Measurements from ENCODE around the gene LSM6. TPM values are rescaled to one million over a fixed set of nuclear protein-coding genes. Genes with fewer than 3 reads are reported as not detected.

The LSM6 gene
- total and polyA plus RNA-seq, 9 donors: 39.4 to 52.3 (median 42.7) TPM

DNA sequence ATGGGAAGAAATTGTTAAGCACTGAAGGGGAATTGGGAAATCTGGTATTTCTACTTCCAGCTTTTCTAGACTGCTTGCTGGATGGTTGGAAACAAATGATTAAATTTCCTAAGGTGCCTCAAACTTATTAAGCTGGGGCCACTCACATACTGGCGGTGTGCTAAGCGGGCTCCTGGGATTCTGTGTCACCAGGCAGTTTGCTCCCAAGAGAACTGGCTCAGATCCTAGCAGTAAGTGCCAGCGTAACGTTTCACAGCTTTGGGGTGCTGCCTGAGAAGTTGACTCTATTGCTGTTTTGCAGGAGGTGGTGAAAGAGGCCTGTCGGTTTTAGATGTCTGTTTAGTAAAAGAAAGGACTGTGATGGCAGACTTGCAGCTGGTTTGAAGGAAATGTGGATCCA, 31.9 kb downstream of the LSM6 start:
- Histone ChIP-seq H3K9me3 (replicated peaks; ENCODE audit: control insufficient read depth, low read depth, low read length) (no peaks in the 10 kb centered on the region), H3K4me1 (ENCODE audit: control insufficient read depth, insufficient read depth, low read length) (no peaks in the 10 kb centered on the region), H3K27me3 (ENCODE audit: control insufficient read depth, insufficient read depth, low read length) (no peaks in the 10 kb centered on the region), H3K4me3 (ENCODE audit: low read length) (no peak overlapping the region), H3K36me3 (ENCODE audit: control insufficient read depth, insufficient read depth, low read length) (no peaks in the 10 kb centered on the region), H3K27ac (ENCODE audit: low read length) (no peak overlapping the region)
- DNase-seq: no peak
- WGBS (ENCODE audit: insufficient coverage): 53% methylated on average over 5 of the region's 5 CpGs

GRCh38 chr4:146210890-146211289, 35.4 kb downstream of the LSM6 start:
- H3K4me3 ChIP-seq (ENCODE audit: low read length): no peak overlapping the region
- H3K4me1 ChIP-seq (ENCODE audit: control insufficient read depth, insufficient read depth, low read length): no peaks in the 10 kb centered on the region
- H3K27me3 ChIP-seq (ENCODE audit: control insufficient read depth, insufficient read depth, low read length): no peaks in the 10 kb centered on the region
- WGBS (ENCODE audit: insufficient coverage): no CpG with 5 or more reads among the region's 2 CpGs
- no peaks in the 10 kb centered on the region for H3K9me3 ChIP-seq (replicated peaks; ENCODE audit: control insufficient read depth, low read depth, low read length)
- H3K36me3 ChIP-seq (ENCODE audit: control insufficient read depth, insufficient read depth, low read length): no peaks in the 10 kb centered on the region
- no peak for DNase-seq
- no peak overlapping the region for H3K27ac ChIP-seq (ENCODE audit: low read length)

GRCh38 chr4:146211440-146211839, 35.9 kb downstream of the LSM6 start:
- no peak for DNase-seq
- 57% methylated on average over 6 of the region's 7 CpGs for WGBS (ENCODE audit: insufficient coverage)
- H3K4me1 ChIP-seq (ENCODE audit: control insufficient read depth, insufficient read depth, low read length): no peaks in the 10 kb centered on the region
- H3K9me3 ChIP-seq (replicated peaks; ENCODE audit: control insufficient read depth, low read depth, low read length): no peaks in the 10 kb centered on the region
- H3K27me3 ChIP-seq (ENCODE audit: control insufficient read depth, insufficient read depth, low read length): no peaks in the 10 kb centered on the region
- H3K27ac ChIP-seq (ENCODE audit: low read length): no peak overlapping the region
- H3K4me3 ChIP-seq (ENCODE audit: low read length): no peak overlapping the region
- no peaks in the 10 kb centered on the region for H3K36me3 ChIP-seq (ENCODE audit: control insufficient read depth, insufficient read depth, low read length)

DNA sequence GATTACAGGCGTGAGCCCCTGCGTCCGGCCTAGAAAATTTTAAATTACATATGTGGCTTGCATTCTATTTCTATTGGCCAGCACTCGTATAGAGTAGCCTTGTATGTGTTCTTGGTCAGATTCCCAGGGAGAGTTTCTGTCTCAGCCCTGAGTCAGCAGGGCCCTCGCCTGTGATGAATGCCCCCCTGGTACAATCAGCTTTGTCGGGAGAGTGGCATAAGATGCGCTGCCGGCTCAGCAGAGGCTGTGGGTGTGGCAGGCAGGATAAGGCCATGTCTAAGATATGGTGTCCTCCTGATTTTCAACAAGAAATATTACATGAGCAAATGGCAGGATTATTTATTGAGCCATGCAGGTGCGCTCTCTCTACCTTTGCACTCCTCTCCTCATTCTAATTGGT, 37.3 kb downstream of the LSM6 start:
- WGBS (ENCODE audit: insufficient coverage): 52% methylated on average over 2 of the region's 9 CpGs

GRCh38 chr4:146214238-146214637, 38.7 kb downstream of the LSM6 start, which contains the start of gene REELD1:
TSS of gene REELD1 (plus strand) at chr4:146214538. CDS start at chr4:146216953, 2,415 bp downstream.
- DNase-seq: no peak
- Histone ChIP-seq H3K4me1 (ENCODE audit: control insufficient read depth, insufficient read depth, low read length) (no peaks in the 10 kb centered on the region), H3K27me3 (ENCODE audit: control insufficient read depth, insufficient read depth, low read length) (no peaks in the 10 kb centered on the region), H3K27ac (ENCODE audit: low read length) (no peak within 1 kb of the TSS), H3K36me3 (ENCODE audit: control insufficient read depth, insufficient read depth, low read length) (no peaks in the 10 kb centered on the region), H3K9me3 (replicated peaks; ENCODE audit: control insufficient read depth, low read depth, low read length) (no peaks in the 10 kb centered on the region), H3K4me3 (ENCODE audit: low read length) (no peak within 1 kb of the TSS)
- 87% methylated on average over 4 of the region's 5 CpGs for WGBS (ENCODE audit: insufficient coverage)

More for the DNA sequence above, 37.3 kb downstream of the LSM6 start:
- no peak overlapping the region for H3K4me3 ChIP-seq (ENCODE audit: low read length)
- no peak overlapping the region for H3K27ac ChIP-seq (ENCODE audit: low read length)
- H3K36me3 ChIP-seq (ENCODE audit: control insufficient read depth, insufficient read depth, low read length): no peaks in the 10 kb centered on the region
- H3K9me3 ChIP-seq (replicated peaks; ENCODE audit: control insufficient read depth, low read depth, low read length): no peaks in the 10 kb centered on the region
- no peak for DNase-seq
- no peaks in the 10 kb centered on the region for H3K27me3 ChIP-seq (ENCODE audit: control insufficient read depth, insufficient read depth, low read length)
- no peaks in the 10 kb centered on the region for H3K4me1 ChIP-seq (ENCODE audit: control insufficient read depth, insufficient read depth, low read length)

DNA sequence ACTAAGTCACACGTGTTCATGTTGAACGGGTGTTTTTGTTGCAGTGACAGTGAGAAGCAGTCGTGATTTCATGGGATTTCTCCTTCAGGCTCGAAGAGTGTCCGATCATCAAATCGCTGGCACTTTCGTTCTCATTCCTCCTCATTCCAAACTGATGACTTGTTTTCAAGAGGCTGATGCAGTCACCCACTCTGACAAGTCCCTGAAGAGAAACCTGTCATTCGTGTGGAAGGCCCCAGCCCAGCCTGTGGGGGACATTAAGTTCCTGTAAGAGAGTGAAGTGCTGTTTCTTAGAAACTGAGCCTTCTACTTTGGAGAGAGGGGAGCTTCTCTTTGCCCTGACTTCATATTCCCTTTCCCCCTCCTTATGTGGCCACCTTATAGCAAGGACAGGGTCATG, 46.8 kb downstream of the LSM6 start:
- WGBS (ENCODE audit: insufficient coverage): 100% methylated on average over 2 of the region's 8 CpGs
- no peak overlapping the region for H3K27ac ChIP-seq (ENCODE audit: low read length)
- H3K4me3 ChIP-seq (ENCODE audit: low read length): no peak overlapping the region
- no peaks in the 10 kb centered on the region for H3K9me3 ChIP-seq (replicated peaks; ENCODE audit: control insufficient read depth, low read depth, low read length)
- DNase-seq: no peak
- H3K36me3 ChIP-seq (ENCODE audit: control insufficient read depth, insufficient read depth, low read length): no peaks in the 10 kb centered on the region
- H3K4me1 ChIP-seq (ENCODE audit: control insufficient read depth, insufficient read depth, low read length): no peaks in the 10 kb centered on the region
- no peaks in the 10 kb centered on the region for H3K27me3 ChIP-seq (ENCODE audit: control insufficient read depth, insufficient read depth, low read length)

DNA sequence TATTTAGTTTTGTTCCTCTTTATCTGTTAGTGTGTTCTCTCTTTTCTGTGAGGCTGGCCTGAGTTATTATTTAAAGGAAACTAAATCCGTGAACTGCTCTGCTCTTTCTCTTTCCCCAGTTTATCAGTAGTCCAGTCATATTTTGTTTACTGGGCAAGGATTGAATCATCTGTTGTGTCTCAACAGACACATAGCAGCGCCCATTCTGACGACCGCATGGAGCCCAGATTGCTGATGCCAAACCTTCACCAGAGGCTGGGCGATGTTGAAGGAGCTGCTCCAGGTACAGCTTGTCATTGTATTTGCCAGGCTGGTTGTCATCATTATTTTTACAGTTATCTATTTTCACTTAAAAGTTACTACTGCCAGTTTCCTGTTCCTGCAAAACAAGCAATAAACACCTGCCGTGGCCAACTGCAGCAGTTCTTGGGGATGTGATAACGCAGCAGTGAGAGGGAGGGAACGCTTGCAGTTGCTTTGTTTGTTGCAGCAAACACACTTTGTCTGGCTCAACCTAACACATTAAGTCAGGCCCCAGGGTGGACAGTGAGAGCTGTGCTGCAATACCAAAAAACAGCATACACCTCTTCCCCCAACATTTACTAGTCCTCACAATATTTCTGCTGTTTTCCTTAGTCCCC, 48.9 kb downstream of the LSM6 start:
- Histone ChIP-seq H3K4me3 (ENCODE audit: low read length) (no peak overlapping the region), H3K9me3 (replicated peaks; ENCODE audit: control insufficient read depth, low read depth, low read length) (no peaks in the 10 kb centered on the region), H3K27me3 (ENCODE audit: control insufficient read depth, insufficient read depth, low read length) (no peaks in the 10 kb centered on the region), H3K36me3 (ENCODE audit: control insufficient read depth, insufficient read depth, low read length) (no peaks in the 10 kb centered on the region), H3K4me1 (ENCODE audit: control insufficient read depth, insufficient read depth, low read length) (no peaks in the 10 kb centered on the region), H3K27ac (ENCODE audit: low read length) (no peak overlapping the region)
- DNase-seq: no peak
- 67% methylated on average over 3 of the region's 8 CpGs for WGBS (ENCODE audit: insufficient coverage)

- H3K27ac ChIP-seq (ENCODE audit: low read length): no peak overlapping the region
- no peaks in the 10 kb centered on the region for H3K36me3 ChIP-seq (ENCODE audit: control insufficient read depth, insufficient read depth, low read length)
- no peaks in the 10 kb centered on the region for H3K27me3 ChIP-seq (ENCODE audit: control insufficient read depth, insufficient read depth, low read length)
- H3K4me3 ChIP-seq (ENCODE audit: low read length): no peak overlapping the region
- DNase-seq: no peak
- no peaks in the 10 kb centered on the region for H3K4me1 ChIP-seq (ENCODE audit: control insufficient read depth, insufficient read depth, low read length)
- H3K9me3 ChIP-seq (replicated peaks; ENCODE audit: control insufficient read depth, low read depth, low read length): no peaks in the 10 kb centered on the region
These were observed 53.9 kb downstream of the LSM6 start for GRCh38 chr4:146229406-146229805.

GRCh38 chr4:146232131-146232722, 56.7 kb downstream of the LSM6 start:
- no peak for DNase-seq
- Histone ChIP-seq H3K9me3 (replicated peaks; ENCODE audit: control insufficient read depth, low read depth, low read length) (no peaks in the 10 kb centered on the region), H3K27me3 (ENCODE audit: control insufficient read depth, insufficient read depth, low read length) (no peaks in the 10 kb centered on the region), H3K4me1 (ENCODE audit: control insufficient read depth, insufficient read depth, low read length) (peaks cover 3% of the 10 kb centered on the region), H3K4me3 (ENCODE audit: low read length) (no peak overlapping the region), H3K27ac (ENCODE audit: low read length) (no peak overlapping the region), H3K36me3 (ENCODE audit: control insufficient read depth, insufficient read depth, low read length) (no peaks in the 10 kb centered on the region)
- 100% methylated on average over 1 of the region's 1 CpG for WGBS (ENCODE audit: insufficient coverage)

- Histone ChIP-seq H3K36me3 (ENCODE audit: control insufficient read depth, insufficient read depth, low read length) (no peaks in the 10 kb centered on the region), H3K27me3 (ENCODE audit: control insufficient read depth, insufficient read depth, low read length) (no peaks in the 10 kb centered on the region), H3K27ac (ENCODE audit: low read length) (peak overlapping the region; percentile 57), H3K9me3 (replicated peaks; ENCODE audit: control insufficient read depth, low read depth, low read length) (no peaks in the 10 kb centered on the region), H3K4me3 (ENCODE audit: low read length) (no peak overlapping the region), H3K4me1 (ENCODE audit: control insufficient read depth, insufficient read depth, low read length) (peaks cover 3% of the 10 kb centered on the region)
- 66% methylated on average over 3 of the region's 8 CpGs for WGBS (ENCODE audit: insufficient coverage)
- DNase-seq: peak; percentile 45
These were observed 60.2 kb downstream of the LSM6 start for GRCh38 chr4:146235654-146236177.
